ENCODE results near the gene ETV4.
A peak's percentile ranks its signal among the peaks of the same experiment; 100 is the strongest.
"Not testable (repeated sequence)": the region's sequence is repeated elsewhere in the genome, so short reads cannot be mapped to it uniquely, and the experiment has no call there.

The ETV4 gene

GRCh38 chr17:43528319-43528987 lies 17.7 kb downstream of the ETV4 start:
- no peak for DNase-seq (ENCODE audit: low read depth)
- no peak overlapping the region for H3K4me3 ChIP-seq (ENCODE audit: low read depth, low read length)

- H3K4me3 ChIP-seq (ENCODE audit: low read depth, low read length) = no peak overlapping the region
- DNase-seq (ENCODE audit: low read depth) = no peak
Measured at GRCh38 chr17:43526886-43527648, 19.1 kb downstream of the ETV4 start.

- H3K4me3 ChIP-seq (ENCODE audit: low read depth, low read length) = no peak overlapping the region
- no peak for DNase-seq (ENCODE audit: low read depth)
Measured at GRCh38 chr17:43524945-43525575, 21.1 kb downstream of the ETV4 start.

GRCh38 chr17:43521389-43521788 lies 24.8 kb downstream of the ETV4 start:
- DNase-seq (ENCODE audit: low read depth) = no peak
- H3K4me3 ChIP-seq (ENCODE audit: low read depth, low read length) = no peak overlapping the region

- H3K4me3 ChIP-seq (ENCODE audit: low read depth, low read length) = no peak overlapping the region
- DNase-seq (ENCODE audit: low read depth) = peak; percentile 48
Measured at GRCh38 chr17:43517615-43518386, 28.3 kb downstream of the ETV4 start.

GRCh38 chr17:43517161-43517560 lies 29.0 kb downstream of the ETV4 start:
- DNase-seq (ENCODE audit: low read depth) = no peak
- H3K4me3 ChIP-seq (ENCODE audit: low read depth, low read length) = no peak overlapping the region

- no peak overlapping the region for H3K4me3 ChIP-seq (ENCODE audit: low read depth, low read length)
- no peak for DNase-seq (ENCODE audit: low read depth)
Measured at GRCh38 chr17:43515656-43516055, 30.5 kb downstream of the ETV4 start.

GRCh38 chr17:43511199-43511598 lies 34.9 kb downstream of the ETV4 start:
- not testable (repeated sequence) for H3K4me3 ChIP-seq (ENCODE audit: low read depth, low read length); DNase-seq (ENCODE audit: low read depth)

- H3K4me3 ChIP-seq (ENCODE audit: low read depth, low read length); DNase-seq (ENCODE audit: low read depth): not testable (repeated sequence)
Measured at GRCh38 chr17:43509440-43509839, 36.7 kb downstream of the ETV4 start.

GRCh38 chr17:43490621-43491020 lies 55.5 kb downstream of the ETV4 start:
- H3K4me3 ChIP-seq (ENCODE audit: low read depth, low read length) = no peak overlapping the region
- DNase-seq (ENCODE audit: low read depth) = no peak

- peak within 1 kb of the TSS; percentile 78 for H3K4me3 ChIP-seq (ENCODE audit: low read depth, low read length)
- DNase-seq (ENCODE audit: low read depth) = peak; percentile 97
Measured at GRCh38 chr17:43483674-43484551, 62.2 kb downstream of the ETV4 start, which contains the start of gene DHX8. Gene DHX8, plus strand, starts transcription at chr17:43483975. Its CDS starts 63 bp downstream, at chr17:43484038.

GRCh38 chr17:43482103-43483012 lies 63.8 kb downstream of the ETV4 start:
- no peak for DNase-seq (ENCODE audit: low read depth)
- H3K4me3 ChIP-seq (ENCODE audit: low read depth, low read length) = no peak overlapping the region

- DNase-seq (ENCODE audit: low read depth) = no peak
Measured at GRCh38 chr17:43479948-43480347, 66.2 kb downstream of the ETV4 start.

More at GRCh38 chr17:43479948-43480347, 66.2 kb downstream of the ETV4 start:
- H3K4me3 ChIP-seq (ENCODE audit: low read depth, low read length) = no peak overlapping the region
